HG03064 (cell line): ENCODE measurements around the gene TRIM50.
"Not testable (repeated sequence)": the region's sequence is repeated elsewhere in the genome, so short reads cannot be mapped to it uniquely, and the experiment has no call there.

ENCODE experiments used
- ATAC-seq: cut with Tn5 transposase; IDR thresholded peaks from one replicate; pipeline ENCODE4 v1.9.1; 2021; ENCODE audit warnings: low read depth; ENCODE audit not compliant: unreplicated experiment

TRIM50 gene

GRCh38 chr7:73266719-73267368 lies 61.0 kb downstream of the TRIM50 start:
- not testable (repeated sequence) for ATAC-seq
